Kidney (tissue), 14 donors: Measurements from ENCODE around the gene BRCA2. TPM values are rescaled to one million over a fixed set of nuclear protein-coding genes. Genes with fewer than 3 reads are reported as not detected.

Experiments
- DNase-seq, 5 donors: peaks; one replicate each; pipeline ENCODE4 v3.0.0-alpha.2; 2013 to 2020
- FAIRE-seq: peaks from 2 replicates; lab custom pipeline; 2012; peaks lifted over from hg19 to GRCh38; lab: Jason Lieb, UNC
- H3K27ac ChIP-seq, 2 donors: one replicate each; pipeline ENCODE4 v1.7.0; 2013; ENCODE audit warnings: low read depth in 2 of 2, low read length in 2 of 2, inconsistent platforms in 1 of 2
- H3K27me3 ChIP-seq: one replicate; pipeline ENCODE4 v1.7.1; 2013; ENCODE audit warnings: low read length, inconsistent platforms; ENCODE audit not compliant: control insufficient read depth, insufficient read depth
- H3K36me3 ChIP-seq, 3 donors: one replicate each; pipeline versions ENCODE4 v1.7.0 to v1.7.1; 2013; ENCODE audit warnings: low read length in 3 of 3, control low read depth in 1 of 3, inconsistent platforms in 1 of 3; ENCODE audit not compliant: insufficient read depth in 3 of 3, control insufficient read depth in 2 of 3
- H3K4me1 ChIP-seq, 3 donors: one replicate each; pipeline versions ENCODE4 v1.7.0 to v1.7.1; 2013; ENCODE audit warnings: low read length in 3 of 3, inconsistent platforms in 1 of 3, low read depth in 1 of 3; ENCODE audit not compliant: control insufficient read depth in 2 of 3, insufficient read depth in 2 of 3
- H3K4me3 ChIP-seq, 3 donors: one replicate each; pipeline versions ENCODE4 v1.7.0 to v1.8.1; 2013; ENCODE audit warnings: low read length in 3 of 3, control low read depth in 1 of 3, inconsistent platforms in 1 of 3
- H3K9ac ChIP-seq, 3 donors: one replicate each; pipeline versions ENCODE4 v1.7.0 to v1.7.1; 2013; ENCODE audit warnings: low read length in 3 of 3, control low read depth in 1 of 3, inconsistent platforms in 1 of 3
- H3K9me3 ChIP-seq, 3 donors: one replicate each; pipeline versions ENCODE4 v1.7.0 to v1.7.1; 2013; ENCODE audit warnings: low read length in 3 of 3, control low read depth in 1 of 3, inconsistent platforms in 1 of 3; ENCODE audit not compliant: control insufficient read depth in 2 of 3, insufficient read depth in 1 of 3
- intact Hi-C: fragments of 100-400 bp; cut with DNase I; formaldehyde crosslinking; loops from one replicate; pipeline ENCODE4 v1.11.1; 2022
- polyA plus RNA-seq: library from polyadenylated mRNA; stranded (reverse); fragments of 350-450 nt; fragmentation: Illumina TruSeq; extraction: RNeasy Lipid Tissue Mini Kit (QIAGEN cat#74804); gene quantifications from one replicate; pipeline ENCODE4 v1.2.3, GENCODE V29; 2014; ENCODE audit warnings: low read depth, low replicate concordance; ENCODE audit not compliant: insufficient read depth
- total RNA-seq: library from RNA; stranded (reverse); fragmentation: NEBNext Ultra II Directional; extraction: Animal tissue kit (Norgen Biotek cat#: 25700); gene quantifications from one replicate; pipeline ENCODE4 v1.2.1, GENCODE V29; 2021
- TF ChIP-seq, protein P1 (sequence below): IDR thresholded peaks from 3 replicates; pipeline ENCODE4 v1.5.1; 2012; ENCODE audit warnings: mild to moderate bottlenecking, moderate library complexity, borderline replicate concordance; ENCODE audit not compliant: insufficient read depth; ENCODE audit errors: extremely low read depth
- donor health status: control.
- donor health status: control.
- donor health status: control.
- donor health status: control.
- donor health status: control.
- donor health status: DM: yes; HTN: yes; CAD: no.
- donor health status: Normal renal cell carcinoma (clear cell type).

BRCA2 gene
- total and polyA plus RNA-seq, 2 donors from 2014 or later = 0.02 to 2.0 TPM

DNA sequence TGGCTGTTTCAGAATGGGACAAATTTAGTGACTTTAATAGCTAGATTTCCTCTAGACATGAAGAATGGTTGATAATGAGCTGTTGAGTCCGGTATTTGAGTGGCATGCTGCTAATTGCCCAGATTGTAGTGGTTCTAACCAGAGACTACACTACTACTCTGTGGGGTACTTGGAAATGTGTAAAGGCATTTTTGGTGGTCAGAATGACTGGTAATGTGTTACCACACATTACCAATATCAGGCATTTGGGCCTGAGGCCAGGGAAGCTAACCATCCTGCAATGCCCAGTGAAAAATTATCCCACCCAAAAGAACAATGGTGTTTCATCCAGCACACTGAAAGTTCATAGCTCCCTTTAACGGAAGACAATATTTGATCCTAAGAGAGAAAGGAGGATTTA lies 130.2 kb downstream of the BRCA2 start:
- no peak for DNase-seq
- TF ChIP-seq, protein P1, sequence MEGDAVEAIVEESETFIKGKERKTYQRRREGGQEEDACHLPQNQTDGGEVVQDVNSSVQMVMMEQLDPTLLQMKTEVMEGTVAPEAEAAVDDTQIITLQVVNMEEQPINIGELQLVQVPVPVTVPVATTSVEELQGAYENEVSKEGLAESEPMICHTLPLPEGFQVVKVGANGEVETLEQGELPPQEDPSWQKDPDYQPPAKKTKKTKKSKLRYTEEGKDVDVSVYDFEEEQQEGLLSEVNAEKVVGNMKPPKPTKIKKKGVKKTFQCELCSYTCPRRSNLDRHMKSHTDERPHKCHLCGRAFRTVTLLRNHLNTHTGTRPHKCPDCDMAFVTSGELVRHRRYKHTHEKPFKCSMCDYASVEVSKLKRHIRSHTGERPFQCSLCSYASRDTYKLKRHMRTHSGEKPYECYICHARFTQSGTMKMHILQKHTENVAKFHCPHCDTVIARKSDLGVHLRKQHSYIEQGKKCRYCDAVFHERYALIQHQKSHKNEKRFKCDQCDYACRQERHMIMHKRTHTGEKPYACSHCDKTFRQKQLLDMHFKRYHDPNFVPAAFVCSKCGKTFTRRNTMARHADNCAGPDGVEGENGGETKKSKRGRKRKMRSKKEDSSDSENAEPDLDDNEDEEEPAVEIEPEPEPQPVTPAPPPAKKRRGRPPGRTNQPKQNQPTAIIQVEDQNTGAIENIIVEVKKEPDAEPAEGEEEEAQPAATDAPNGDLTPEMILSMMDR = no peak
- H3K36me3 ChIP-seq = peaks cover 0 to 2% (median 0%) of the 10 kb centered on the region in 3 donors
- H3K4me1 ChIP-seq = no peaks in the 10 kb centered on the region
- intact Hi-C loops = no loop called here
- no peaks in the 10 kb centered on the region for H3K27me3 ChIP-seq
- no peaks in the 10 kb centered on the region for H3K9me3 ChIP-seq
- no peak overlapping the region for H3K9ac ChIP-seq
- H3K27ac ChIP-seq = no peak overlapping the region
- H3K4me3 ChIP-seq = no peak overlapping the region
- FAIRE-seq = no peak

DNA sequence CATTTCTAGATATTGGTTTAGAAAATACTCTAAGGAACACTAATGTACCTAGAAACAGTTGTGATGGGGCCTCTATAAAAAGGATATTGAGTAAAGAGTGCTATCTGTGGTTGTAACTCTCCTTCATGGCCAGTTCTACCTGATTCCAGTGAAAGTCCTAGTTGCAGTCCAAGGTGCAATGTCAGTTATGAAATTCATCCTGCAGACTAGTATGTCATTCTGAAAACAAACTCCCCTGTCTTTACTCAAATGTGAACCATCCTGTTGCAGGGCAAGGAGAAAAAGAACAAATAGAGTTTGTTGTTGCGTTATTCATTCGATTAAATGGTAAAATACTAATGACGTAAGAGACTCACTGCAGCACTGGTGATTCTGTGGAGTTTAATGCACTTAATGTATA lies 130.9 kb downstream of the BRCA2 start:
- TF ChIP-seq, protein P1 = no peak
- Histone ChIP-seq H3K9me3 (no peaks in the 10 kb centered on the region), H3K27ac (no peak overlapping the region), H3K4me1 (no peaks in the 10 kb centered on the region), H3K36me3 (peaks cover 0 to 2% (median 0%) of the 10 kb centered on the region in 3 donors), H3K27me3 (no peaks in the 10 kb centered on the region), H3K9ac (no peak overlapping the region), H3K4me3 (no peak overlapping the region)
- DNase-seq (no peak), FAIRE-seq (no peak)
- intact Hi-C loops = no loop called here

DNA sequence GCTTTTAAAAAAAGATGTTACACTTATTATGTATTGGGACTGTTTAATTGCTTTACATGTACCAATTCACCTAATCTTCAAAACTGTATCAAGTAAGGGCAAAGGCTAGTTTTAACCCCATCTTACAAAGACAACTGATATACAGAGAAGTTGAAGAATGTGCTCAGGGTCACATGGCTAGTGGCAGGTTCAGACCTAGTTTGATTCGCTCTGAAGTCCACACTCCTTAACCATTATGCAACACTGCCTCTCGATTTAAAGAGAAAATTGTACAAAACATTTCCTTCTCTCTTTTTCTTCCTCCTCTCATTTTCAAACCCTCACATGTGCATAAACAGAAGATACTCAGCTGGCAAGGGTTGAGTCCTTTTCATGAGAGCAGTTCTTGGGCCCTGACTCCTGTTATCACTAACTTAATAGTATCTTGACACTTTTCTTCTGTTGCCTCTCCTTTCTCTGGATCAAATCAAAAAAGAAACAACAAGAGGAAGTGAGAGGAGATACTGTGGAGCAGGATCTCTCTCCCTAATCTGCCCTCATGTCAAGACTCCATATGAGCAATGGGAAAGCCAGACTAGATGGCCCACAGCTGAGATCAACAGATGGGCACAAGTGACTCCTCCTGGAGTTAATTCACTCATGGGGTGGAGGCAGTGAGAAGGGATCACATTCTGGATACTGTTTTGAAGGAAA lies 131.6 kb downstream of the BRCA2 start:
- TF ChIP-seq, protein P1 = no peak
- H3K9ac ChIP-seq = no peak overlapping the region
- intact Hi-C loops = no loop called here
- no peak overlapping the region for H3K4me3 ChIP-seq
- no peaks in the 10 kb centered on the region for H3K27me3 ChIP-seq
- no peaks in the 10 kb centered on the region for H3K4me1 ChIP-seq
- H3K27ac ChIP-seq = no peak overlapping the region
- H3K9me3 ChIP-seq = no peaks in the 10 kb centered on the region
- peaks cover 0 to 2% (median 0%) of the 10 kb centered on the region in 3 donors for H3K36me3 ChIP-seq
- FAIRE-seq (no peak), DNase-seq (no peak)
